ENCODE data around the gene PCSK1.

The PCSK1 gene

GRCh38 chr5:96439477-96440184 lies 6.6 kb upstream of the PCSK1 start:
- no peak overlapping the region for H2AFZ ChIP-seq (ENCODE audit: low read depth, low read length)
- no peak overlapping the region for H3K4me2 ChIP-seq (ENCODE audit: low read length, poor library complexity, severe bottlenecking)
- no peak overlapping the region for H4K8ac ChIP-seq (ENCODE audit: low read length)
- no peak overlapping the region for H2AK5ac ChIP-seq (ENCODE audit: low read length, severe bottlenecking)
- H2BK12ac ChIP-seq (ENCODE audit: low read length in 2 of 2) = no peak overlapping the region
- no peaks in the 10 kb centered on the region for H3K36me3 ChIP-seq (ENCODE audit: control insufficient read depth in 1 of 2, insufficient read depth in 2 of 2, low read depth in 1 of 2, low read length in 2 of 2)
- no peak overlapping the region for H3K4ac ChIP-seq (ENCODE audit: low read depth in 1 of 2, low read length in 2 of 2)
- no peaks in the 10 kb centered on the region for H3K4me1 ChIP-seq (ENCODE audit: control insufficient read depth, insufficient read depth, low read depth, low read length)
- H3K14ac ChIP-seq (ENCODE audit: low read length in 2 of 2) = no peak overlapping the region
- H3K23ac ChIP-seq (ENCODE audit: low read length in 2 of 2) = no peak overlapping the region
- no peak overlapping the region for H2BK5ac ChIP-seq (ENCODE audit: low read depth, low read length, poor library complexity, severe bottlenecking)
- H3K27ac ChIP-seq (ENCODE audit: low read length, poor library complexity, severe bottlenecking) = no peak overlapping the region
- no peak overlapping the region for H2BK120ac ChIP-seq (ENCODE audit: low read depth, low read length)
- H2BK15ac ChIP-seq (ENCODE audit: low read depth, poor library complexity, severe bottlenecking) = no peak overlapping the region
- no peak overlapping the region for H3K18ac ChIP-seq (ENCODE audit: low read depth in 1 of 2, low read length in 2 of 2)
- peaks cover 27 to 48% of the 10 kb centered on the region in 2 experiments for H3K27me3 ChIP-seq (ENCODE audit: control insufficient read depth in 1 of 2, insufficient read depth in 1 of 2, low read length in 2 of 2)
- H3K9ac ChIP-seq (ENCODE audit: low read length) = no peak overlapping the region
- DNase-seq = no peak
- H3K9me3 ChIP-seq (ENCODE audit: control insufficient read depth, low read length) = no peaks in the 10 kb centered on the region
- WGBS = 67% methylated on average over 1 of the region's 3 CpGs
- no peaks in the 10 kb centered on the region for H3K79me1 ChIP-seq (replicated peaks; ENCODE audit: low read length, poor library complexity, severe bottlenecking)
- H4K91ac ChIP-seq (ENCODE audit: low read length) = no peak overlapping the region
- no peak overlapping the region for H3K4me3 ChIP-seq (ENCODE audit: insufficient read depth in 1 of 2, low read depth in 1 of 2, low read length in 2 of 2)

- H3K4ac ChIP-seq (ENCODE audit: low read depth in 1 of 2, low read length in 2 of 2) = no peak overlapping the region
- no peak overlapping the region for H4K91ac ChIP-seq (ENCODE audit: low read length)
- H2BK12ac ChIP-seq (ENCODE audit: low read length in 2 of 2) = no peak overlapping the region
- peaks cover 57 to 61% of the 10 kb centered on the region in 2 experiments for H3K27me3 ChIP-seq (ENCODE audit: control insufficient read depth in 1 of 2, insufficient read depth in 1 of 2, low read length in 2 of 2)
- no peak overlapping the region for H3K4me2 ChIP-seq (ENCODE audit: low read length, poor library complexity, severe bottlenecking)
- 6% methylated on average over 11 of the region's 11 CpGs for WGBS
- no peak overlapping the region for H2BK15ac ChIP-seq (ENCODE audit: low read depth, poor library complexity, severe bottlenecking)
- no peak overlapping the region for H3K23ac ChIP-seq (ENCODE audit: low read length in 2 of 2)
- peaks cover 12% of the 10 kb centered on the region for H3K4me1 ChIP-seq (ENCODE audit: control insufficient read depth, insufficient read depth, low read depth, low read length)
- H3K36me3 ChIP-seq (ENCODE audit: control insufficient read depth in 1 of 2, insufficient read depth in 2 of 2, low read depth in 1 of 2, low read length in 2 of 2) = no peaks in the 10 kb centered on the region
- peak; percentile 77 for DNase-seq
- no peak overlapping the region for H4K8ac ChIP-seq (ENCODE audit: low read length)
- H2AK5ac ChIP-seq (ENCODE audit: low read length, severe bottlenecking) = no peak overlapping the region
- H3K9ac ChIP-seq (ENCODE audit: low read length) = no peak overlapping the region
- H3K18ac ChIP-seq (ENCODE audit: low read depth in 1 of 2, low read length in 2 of 2) = no peak overlapping the region
- no peak overlapping the region for H3K14ac ChIP-seq (ENCODE audit: low read length in 2 of 2)
- no peak overlapping the region for H3K27ac ChIP-seq (ENCODE audit: low read length, poor library complexity, severe bottlenecking)
- H3K79me1 ChIP-seq (replicated peaks; ENCODE audit: low read length, poor library complexity, severe bottlenecking) = no peaks in the 10 kb centered on the region
- no peaks in the 10 kb centered on the region for H3K9me3 ChIP-seq (ENCODE audit: control insufficient read depth, low read length)
- H2AFZ ChIP-seq (ENCODE audit: low read depth, low read length) = no peak overlapping the region
- no peak overlapping the region for H2BK120ac ChIP-seq (ENCODE audit: low read depth, low read length)
- no peak overlapping the region for H2BK5ac ChIP-seq (ENCODE audit: low read depth, low read length, poor library complexity, severe bottlenecking)
- no peak overlapping the region for H3K4me3 ChIP-seq (ENCODE audit: insufficient read depth in 1 of 2, low read depth in 1 of 2, low read length in 2 of 2)
Observed at GRCh38 chr5:96434201-96434645, 1.2 kb upstream of the PCSK1 start.

- Histone ChIP-seq H3K4me2 (ENCODE audit: low read length, poor library complexity, severe bottlenecking) (no peak overlapping the region), H4K8ac (ENCODE audit: low read length) (no peak overlapping the region), H3K9ac (ENCODE audit: low read length) (no peak overlapping the region), H2BK15ac (ENCODE audit: low read depth, poor library complexity, severe bottlenecking) (no peak overlapping the region), H3K27ac (ENCODE audit: low read length, poor library complexity, severe bottlenecking) (no peak overlapping the region), H2AK5ac (ENCODE audit: low read length, severe bottlenecking) (no peak overlapping the region), H2AFZ (ENCODE audit: low read depth, low read length) (peak overlapping the region; percentile 61), H3K9me3 (ENCODE audit: control insufficient read depth, low read length) (no peaks in the 10 kb centered on the region), H3K4me1 (ENCODE audit: control insufficient read depth, insufficient read depth, low read depth, low read length) (peaks cover 12% of the 10 kb centered on the region), H4K91ac (ENCODE audit: low read length) (no peak overlapping the region), H2BK12ac (ENCODE audit: low read length in 2 of 2) (no peak overlapping the region), H3K14ac (ENCODE audit: low read length in 2 of 2) (no peak overlapping the region), H3K23ac (ENCODE audit: low read length in 2 of 2) (peak overlapping the region in 1 of 2 experiments; percentile 78), H3K27me3 (ENCODE audit: control insufficient read depth in 1 of 2, insufficient read depth in 1 of 2, low read length in 2 of 2) (peaks cover 48 to 53% of the 10 kb centered on the region in 2 experiments), H3K4ac (ENCODE audit: low read depth in 1 of 2, low read length in 2 of 2) (no peak overlapping the region), H3K4me3 (ENCODE audit: insufficient read depth in 1 of 2, low read depth in 1 of 2, low read length in 2 of 2) (peak overlapping the region in 1 of 2 experiments; percentile 76), H3K79me1 (replicated peaks; ENCODE audit: low read length, poor library complexity, severe bottlenecking) (no peaks in the 10 kb centered on the region), H3K36me3 (ENCODE audit: control insufficient read depth in 1 of 2, insufficient read depth in 2 of 2, low read depth in 1 of 2, low read length in 2 of 2) (no peaks in the 10 kb centered on the region), H2BK5ac (ENCODE audit: low read depth, low read length, poor library complexity, severe bottlenecking) (no peak overlapping the region), H2BK120ac (ENCODE audit: low read depth, low read length) (no peak overlapping the region), H3K18ac (ENCODE audit: low read depth in 1 of 2, low read length in 2 of 2) (no peak overlapping the region)
- 1% methylated on average over 38 of the region's 41 CpGs for WGBS
- no peak for DNase-seq
Observed at GRCh38 chr5:96432216-96433065, 607 bp downstream of the PCSK1 start.

Data from mesenchymal stem cell (in vitro differentiated cells and primary cell).